GM12875 (cell line): ENCODE data around the gene HDAC4.

Source experiments
- H3K4me3 ChIP-seq: one replicate; pipeline ENCODE4 v1.5.1; 2011; ENCODE audit warnings: low read depth, low read length, control low read depth
- CTCF ChIP-seq: IDR thresholded peaks from 2 replicates; pipeline ENCODE4 v1.5.1; 2011; ENCODE audit warnings: low read depth, mild to moderate bottlenecking, control low read depth, inconsistent platforms, low read length, moderate library complexity, borderline replicate concordance; ENCODE audit not compliant: insufficient read depth

HDAC4 gene

GRCh38 chr2:239382384-239382880, 18.4 kb downstream of the HDAC4 start:
- no peak overlapping the region for H3K4me3 ChIP-seq
- no peak for TF ChIP-seq CTCF

GRCh38 chr2:239381709-239382134, 19.1 kb downstream of the HDAC4 start:
- H3K4me3 ChIP-seq = no peak overlapping the region
- no peak for TF ChIP-seq CTCF

GRCh38 chr2:239380831-239381708, 19.8 kb downstream of the HDAC4 start:
- H3K4me3 ChIP-seq = no peak overlapping the region
- TF ChIP-seq CTCF = no peak

GRCh38 chr2:239379641-239380170, 21.1 kb downstream of the HDAC4 start:
- TF ChIP-seq CTCF = no peak
- no peak overlapping the region for H3K4me3 ChIP-seq

- TF ChIP-seq CTCF = no peak
- no peak overlapping the region for H3K4me3 ChIP-seq
Observed at GRCh38 chr2:239378918-239379640, 21.7 kb downstream of the HDAC4 start.

GRCh38 chr2:239378021-239378917, 22.6 kb downstream of the HDAC4 start:
- no peak for TF ChIP-seq CTCF
- no peak overlapping the region for H3K4me3 ChIP-seq
